Cerebellar cortex (tissue), 1 donor: ENCODE measurements around the gene CMTR1.
"Not testable (repeated sequence)": the region's sequence is repeated elsewhere in the genome, so short reads cannot be mapped to it uniquely, and the experiment has no call there.

ENCODE experiments used
- DNase-seq: peaks from one replicate; pipeline ENCODE4 v3.0.0-alpha.2; 2015; ENCODE audit warnings: low spot score

The CMTR1 gene, protein sequence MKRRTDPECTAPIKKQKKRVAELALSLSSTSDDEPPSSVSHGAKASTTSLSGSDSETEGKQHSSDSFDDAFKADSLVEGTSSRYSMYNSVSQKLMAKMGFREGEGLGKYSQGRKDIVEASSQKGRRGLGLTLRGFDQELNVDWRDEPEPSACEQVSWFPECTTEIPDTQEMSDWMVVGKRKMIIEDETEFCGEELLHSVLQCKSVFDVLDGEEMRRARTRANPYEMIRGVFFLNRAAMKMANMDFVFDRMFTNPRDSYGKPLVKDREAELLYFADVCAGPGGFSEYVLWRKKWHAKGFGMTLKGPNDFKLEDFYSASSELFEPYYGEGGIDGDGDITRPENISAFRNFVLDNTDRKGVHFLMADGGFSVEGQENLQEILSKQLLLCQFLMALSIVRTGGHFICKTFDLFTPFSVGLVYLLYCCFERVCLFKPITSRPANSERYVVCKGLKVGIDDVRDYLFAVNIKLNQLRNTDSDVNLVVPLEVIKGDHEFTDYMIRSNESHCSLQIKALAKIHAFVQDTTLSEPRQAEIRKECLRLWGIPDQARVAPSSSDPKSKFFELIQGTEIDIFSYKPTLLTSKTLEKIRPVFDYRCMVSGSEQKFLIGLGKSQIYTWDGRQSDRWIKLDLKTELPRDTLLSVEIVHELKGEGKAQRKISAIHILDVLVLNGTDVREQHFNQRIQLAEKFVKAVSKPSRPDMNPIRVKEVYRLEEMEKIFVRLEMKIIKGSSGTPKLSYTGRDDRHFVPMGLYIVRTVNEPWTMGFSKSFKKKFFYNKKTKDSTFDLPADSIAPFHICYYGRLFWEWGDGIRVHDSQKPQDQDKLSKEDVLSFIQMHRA

GRCh38 chr6:37432916-37433656 lies at the start of gene CMTR1:
CMTR1 (plus strand) TSS chr6:37433221; CDS start chr6:37435630, 2,409 bp downstream.
- peak; percentile 85 for DNase-seq

DNA sequence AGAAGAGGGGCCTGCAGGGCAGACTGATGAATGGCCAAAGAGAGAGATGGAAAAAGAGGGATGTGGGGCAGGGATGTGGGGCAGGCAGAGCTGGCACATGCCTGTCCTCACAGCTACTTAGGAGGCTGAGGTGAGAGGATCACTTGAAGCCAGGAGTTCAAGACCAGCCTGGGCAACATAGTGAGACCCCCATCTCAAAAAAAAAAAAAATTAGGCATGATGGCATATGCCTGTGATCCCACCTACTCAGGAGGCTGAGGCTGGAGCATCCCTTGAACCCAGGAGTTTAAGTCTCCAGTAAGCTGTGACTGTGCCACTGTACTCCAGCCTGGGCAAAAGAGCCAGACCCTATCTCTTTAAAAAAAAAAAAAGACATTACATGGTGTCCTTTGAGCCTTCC lies 44.4 kb upstream of the CMTR1 start:
- DNase-seq, result no peak

DNA sequence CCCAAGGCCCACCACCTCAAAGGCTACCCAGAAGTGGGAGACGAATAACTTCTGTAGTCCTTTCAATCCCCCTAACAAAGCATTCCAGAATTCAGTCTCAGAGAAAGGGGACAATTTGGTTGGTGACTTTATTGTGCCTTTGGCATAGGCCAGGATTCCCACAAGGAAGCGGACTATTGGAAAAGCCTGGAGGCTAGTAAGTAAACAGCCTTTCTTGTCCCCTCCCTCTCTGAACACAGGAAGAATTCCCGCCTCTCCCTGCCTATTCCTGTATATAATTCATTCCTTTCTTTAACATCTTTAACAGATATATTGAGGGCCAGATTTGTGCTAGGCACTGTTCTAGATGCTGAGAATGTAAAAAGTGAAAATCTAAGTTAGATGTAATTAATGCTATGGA lies 43.2 kb upstream of the CMTR1 start:
- no peak for DNase-seq

GRCh38 chr6:37391120-37391519 lies 41.9 kb upstream of the CMTR1 start:
- DNase-seq, result no peak

DNA sequence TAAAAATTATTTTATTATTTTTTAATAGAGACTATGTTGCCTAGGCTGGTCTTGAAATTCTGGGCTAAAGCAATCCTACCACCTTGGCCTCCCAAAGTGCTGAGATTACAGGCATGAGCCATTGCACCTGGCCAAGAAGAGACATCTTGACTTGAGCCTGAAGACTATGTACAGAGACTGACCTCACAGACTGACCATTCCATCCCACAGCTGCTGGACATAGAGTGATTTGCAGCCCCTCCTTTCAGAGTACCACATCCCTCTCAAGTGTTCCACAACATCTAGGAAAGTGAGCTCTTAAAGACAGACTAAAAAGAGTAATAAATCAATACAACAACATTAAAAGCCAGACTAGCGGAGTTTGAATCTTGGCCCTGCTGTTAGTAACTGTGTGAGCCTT lies 40.2 kb upstream of the CMTR1 start:
- DNase-seq, result no peak

DNA sequence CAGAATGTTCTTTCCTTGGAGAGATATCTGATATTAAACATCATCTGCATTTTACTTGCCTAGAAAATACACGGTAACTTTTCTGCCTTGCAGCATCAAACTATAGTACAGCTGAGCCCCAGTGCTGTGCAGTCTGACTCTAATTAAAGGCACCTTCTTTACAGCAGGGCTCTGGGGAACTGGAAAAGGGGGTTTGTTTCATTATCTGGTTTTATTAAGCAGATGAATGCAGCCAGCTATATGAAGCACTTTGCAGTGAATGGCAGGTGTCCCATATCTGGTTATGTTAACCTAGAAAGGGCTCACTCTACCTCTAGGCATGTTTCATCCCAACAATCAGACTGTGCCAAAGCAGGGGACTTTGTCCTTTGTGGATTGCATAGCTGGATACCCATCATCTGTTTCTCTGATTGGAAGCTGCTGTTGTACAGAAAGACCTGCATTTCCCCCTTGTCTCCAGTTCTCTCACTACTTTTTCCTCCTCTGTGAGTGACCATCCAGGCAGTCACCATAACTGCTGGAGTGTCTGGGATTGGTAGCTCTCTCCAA lies 39.6 kb upstream of the CMTR1 start:
- no peak for DNase-seq

GRCh38 chr6:37396571-37397180 lies 36.3 kb upstream of the CMTR1 start:
- no peak for DNase-seq

- DNase-seq, result no peak
Measured at GRCh38 chr6:37399131-37399530, 33.9 kb upstream of the CMTR1 start.

DNA sequence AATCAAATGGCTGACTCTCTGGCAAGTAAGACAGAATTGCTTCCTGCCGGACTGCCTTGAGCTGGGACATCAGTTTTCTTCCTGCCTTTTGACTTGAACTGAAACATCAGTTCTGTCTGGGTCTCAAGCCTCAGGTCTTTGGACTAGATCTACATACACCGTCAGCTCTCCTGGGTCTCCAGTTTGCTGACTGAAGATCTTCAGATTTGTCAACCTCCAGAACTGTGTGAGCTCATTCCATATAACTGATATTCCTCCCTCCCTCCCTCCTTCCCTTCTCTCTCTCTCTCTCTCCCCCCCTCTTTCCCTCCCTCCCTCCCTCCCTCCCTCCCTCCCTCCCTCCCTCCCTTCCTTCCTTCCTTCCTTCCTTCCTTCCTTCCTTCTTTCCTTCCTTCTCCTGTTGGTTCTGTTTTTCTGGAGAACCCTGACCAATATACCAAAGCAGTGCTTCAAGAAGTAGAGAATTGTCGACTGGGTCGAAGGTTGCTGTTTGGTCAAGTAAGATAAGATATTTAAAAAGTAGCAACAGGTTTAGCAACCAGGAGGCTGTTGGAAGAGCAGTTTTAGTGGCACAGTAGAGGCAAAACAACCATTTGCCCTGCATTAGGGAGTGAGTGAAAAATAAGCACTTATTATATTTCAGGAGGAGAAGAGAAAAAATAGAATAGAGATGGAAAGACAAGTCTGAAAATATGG lies 33.1 kb upstream of the CMTR1 start:
- DNase-seq, result no peak

GRCh38 chr6:37401658-37402057 lies 31.4 kb upstream of the CMTR1 start:
- not testable (repeated sequence) for DNase-seq

DNA sequence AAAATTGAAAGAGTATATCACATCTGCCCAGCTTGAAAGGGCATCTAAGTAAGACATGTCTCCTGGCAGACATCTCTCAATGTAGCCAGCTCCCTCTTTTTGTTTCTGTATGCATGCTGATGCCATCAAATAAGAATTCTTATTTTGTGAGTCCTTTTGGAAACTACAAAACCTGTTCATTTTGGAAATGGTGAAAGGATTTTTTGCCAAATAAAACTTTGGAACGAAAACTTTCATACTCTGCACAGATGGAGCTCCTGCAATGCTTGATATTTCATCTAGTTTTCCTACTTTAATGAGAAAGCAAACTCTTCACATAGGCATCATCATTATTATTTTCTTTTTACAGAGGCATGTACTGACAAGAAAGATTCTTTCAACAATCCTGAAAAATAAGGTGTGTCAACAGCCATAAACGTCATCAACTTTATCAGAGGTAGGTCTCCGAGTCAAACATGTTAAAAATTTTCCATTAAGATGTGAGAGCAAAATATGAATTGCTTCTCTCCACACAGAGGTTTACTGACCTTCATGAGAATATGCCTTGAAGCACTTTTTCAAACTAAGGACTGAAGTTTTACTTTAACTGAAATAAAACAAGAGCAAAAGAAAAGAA lies 26.2 kb upstream of the CMTR1 start:
- no peak for DNase-seq

GRCh38 chr6:37407948-37408347 lies 25.1 kb upstream of the CMTR1 start:
- no peak for DNase-seq

GRCh38 chr6:37409501-37409900 lies 23.5 kb upstream of the CMTR1 start:
- no peak for DNase-seq

DNA sequence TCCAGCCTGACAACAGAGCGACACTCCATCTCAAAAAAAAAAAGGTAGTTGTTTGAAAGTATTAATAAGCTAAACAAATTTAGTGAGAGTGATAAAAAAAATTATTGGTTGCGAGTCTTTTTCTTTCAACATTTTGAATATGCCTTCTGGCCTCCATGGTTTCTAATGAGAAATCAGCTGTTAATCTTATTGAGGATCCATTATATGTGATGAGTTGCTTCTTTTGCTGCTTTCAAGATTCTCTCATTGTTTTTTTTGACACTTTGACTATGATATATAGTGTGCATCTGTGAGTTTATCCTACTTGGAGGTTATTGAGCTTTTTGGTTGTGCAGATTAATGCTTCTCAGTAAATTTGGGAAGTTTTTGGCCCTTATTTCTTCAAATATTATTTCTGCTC lies 15.6 kb upstream of the CMTR1 start:
- no peak for DNase-seq

DNA sequence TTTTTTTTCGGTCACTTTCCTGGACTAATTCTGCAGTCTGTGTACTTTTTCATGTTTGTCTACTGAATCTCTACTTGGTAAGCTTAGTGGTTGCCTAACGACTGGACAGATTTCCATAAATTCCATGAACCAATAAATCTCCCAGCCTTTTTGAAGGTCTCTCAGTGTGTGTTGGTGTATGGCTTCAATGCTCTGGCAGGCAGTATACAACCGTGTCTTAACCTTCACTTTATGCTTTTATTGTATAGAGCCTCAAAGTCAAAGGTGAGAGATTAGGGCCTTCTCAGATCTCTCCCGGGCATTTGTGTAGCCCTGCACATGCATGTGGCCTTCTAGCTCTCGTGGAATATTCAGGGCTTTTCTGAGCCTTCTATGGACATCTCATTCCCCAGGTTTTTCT lies 14.3 kb upstream of the CMTR1 start:
- DNase-seq, result no peak

DNA sequence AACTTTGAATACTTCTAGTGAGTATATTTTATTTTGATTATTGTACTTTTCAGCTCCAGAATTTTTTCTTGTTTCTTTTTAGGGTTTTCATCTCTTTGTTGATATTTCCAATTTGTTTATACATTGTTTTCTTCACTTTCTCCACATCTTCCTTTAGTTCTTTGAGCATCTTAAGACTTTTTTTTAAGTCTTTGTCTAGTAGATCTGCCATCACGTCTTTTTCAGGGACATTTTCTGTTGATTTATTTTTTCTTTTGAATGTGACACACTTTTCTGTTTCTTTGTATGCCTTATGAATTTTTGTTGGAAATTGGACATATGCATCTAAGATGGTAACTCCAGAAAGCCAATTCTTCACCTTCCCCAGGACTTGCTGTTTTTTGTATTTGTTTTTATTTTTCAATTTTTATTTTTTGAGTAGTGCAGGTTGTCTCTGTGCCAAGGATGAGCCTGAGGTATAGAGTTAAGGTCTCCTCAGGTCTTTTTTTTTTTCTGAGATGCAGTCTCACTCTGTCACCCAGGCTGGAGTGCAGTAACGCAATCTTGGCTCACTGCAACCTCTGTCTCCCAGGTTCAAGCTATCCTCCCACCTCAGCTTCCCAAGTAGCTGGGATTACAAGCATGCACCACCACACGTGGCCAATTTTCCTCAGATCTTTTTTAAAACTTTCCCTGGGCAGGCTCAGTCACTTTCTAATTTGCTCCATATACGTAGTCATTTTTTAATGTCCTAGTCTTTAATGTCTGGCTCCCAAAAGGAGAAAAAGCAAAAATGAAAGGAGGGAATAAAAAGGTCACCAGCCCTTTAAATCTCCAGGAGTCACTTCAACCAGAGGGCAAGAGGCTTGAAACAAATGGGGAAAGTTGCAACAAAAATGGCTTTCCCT lies 6.7 kb upstream of the CMTR1 start:
- no peak for DNase-seq

- no peak for DNase-seq
Measured at GRCh38 chr6:37426945-37427510, 6.0 kb upstream of the CMTR1 start.

GRCh38 chr6:37429352-37429750 lies 3.7 kb upstream of the CMTR1 start:
- no peak for DNase-seq

GRCh38 chr6:37432590-37432915 lies 468 bp upstream of the CMTR1 start:
- peak; percentile 66 for DNase-seq
